A673 (cell line): ENCODE results near the gene GMDS.

ENCODE experiments used
- CTCF ChIP-seq: fragments of 300-800, 200-600 bp; sonication (generic); conservative IDR thresholded peaks from 2 replicates; pipeline ENCODE4 v1.5.1; 2017; ENCODE audit warnings: low read depth, mild to moderate bottlenecking, antibody characterized with exemption, low read length, moderate library complexity, mixed read lengths
- EZH2 ChIP-seq: fragments of 200-600 bp; sonication (generic); IDR thresholded peaks from 2 replicates; pipeline ENCODE4 v1.6.1; 2017; ENCODE audit warnings: borderline replicate concordance, low read depth, mild to moderate bottlenecking, mixed read lengths, antibody characterized with exemption, low read length; ENCODE audit not compliant: poor library complexity, severe bottlenecking

- TF ChIP-seq CTCF (no peak), EZH2 (no peak)
Observed at GRCh38 chr6:1643830-1644445, 601.5 kb downstream of the GMDS start.
